NCI-H524 (cell line): ENCODE results near the gene TAC4.

Experiments
- DNase-seq, 2 experiments: peaks; one replicate each; lab custom pipeline; 2025; lab: John Stamatoyannopoulos, UW

Gene TAC4

GRCh38 chr17:49809056-49809455, 38.8 kb downstream of the TAC4 start:
- DNase-seq, result no peak

GRCh38 chr17:49798738-49799137, 49.1 kb downstream of the TAC4 start:
- no peak for DNase-seq

- DNase-seq, result no peak
Observed at GRCh38 chr17:49798182-49798581, 49.7 kb downstream of the TAC4 start.

DNA sequence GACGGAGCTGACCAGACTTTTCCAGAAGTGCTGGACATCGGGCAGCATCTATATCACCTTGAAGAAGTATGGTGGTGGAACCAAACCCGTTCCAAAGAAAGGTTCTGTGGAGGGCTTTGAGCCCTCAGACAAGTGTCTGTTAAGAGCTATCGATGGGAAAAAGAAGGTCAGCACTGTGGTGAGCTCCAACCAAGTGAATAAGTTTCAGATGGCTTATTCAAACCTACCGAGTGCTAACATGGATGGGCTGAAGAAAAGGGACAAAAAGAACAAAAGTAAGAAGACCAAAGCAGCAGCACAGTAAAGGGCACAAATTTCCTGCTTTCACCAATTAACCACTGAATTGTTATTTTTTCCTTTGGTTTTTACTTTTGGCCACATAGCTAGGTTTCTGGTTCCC, 52.5 kb downstream of the TAC4 start:
- DNase-seq, result no peak

- DNase-seq, result no peak
Observed at GRCh38 chr17:49793309-49793708, 54.6 kb downstream of the TAC4 start.

GRCh38 chr17:49789243-49789578, 58.7 kb downstream of the TAC4 start:
- DNase-seq, result no peak

DNA sequence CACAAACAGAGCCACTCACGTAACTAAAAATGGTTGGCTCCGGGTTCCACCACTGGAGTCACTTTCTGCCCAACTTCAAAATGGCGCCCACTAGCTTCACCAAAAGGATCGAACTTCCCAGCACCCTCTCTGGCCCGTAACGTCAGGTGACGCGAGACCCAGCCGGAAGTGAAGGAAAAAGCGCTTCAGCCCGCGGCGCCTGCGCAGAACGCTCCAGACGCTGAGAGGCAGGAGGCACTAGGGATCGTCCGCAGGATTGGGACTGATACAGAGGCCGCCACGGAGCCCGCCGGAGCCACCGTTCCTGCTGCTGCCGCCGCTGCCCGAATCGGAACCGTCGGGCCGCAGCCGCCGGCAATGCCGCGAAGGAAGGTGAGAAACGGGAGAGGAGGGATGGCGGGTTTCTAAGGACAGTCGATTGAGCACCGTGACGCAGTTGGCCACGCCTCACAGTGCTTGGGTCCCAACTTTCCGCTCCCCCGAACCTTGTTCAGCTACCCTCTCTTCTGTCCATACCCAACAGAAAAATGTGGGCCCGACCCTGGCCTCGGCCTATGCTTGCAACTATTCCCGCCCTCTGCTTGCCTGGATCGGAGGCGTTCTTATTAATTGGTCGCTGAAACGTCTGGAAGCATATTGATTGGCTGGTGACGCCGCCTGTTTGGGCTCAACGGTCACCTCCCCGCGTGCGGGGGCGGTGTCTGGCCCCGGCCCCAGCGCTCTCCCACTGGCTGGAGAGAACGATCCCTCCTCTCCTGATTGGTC, 59.2 kb downstream of the TAC4 start, which contains the start of gene KAT7:
KAT7 (plus strand) TSS at position 204 of the 765 bp plus-strand sequence; CDS start at position 358, 154 bp downstream.
- DNase-seq, result peak; percentile 100
